GM12872 (cell line): Measurements from ENCODE around the gene PPP5C.

Source experiments
- TF ChIP-seq, protein P1 (sequence below): IDR thresholded peaks from 3 replicates; pipeline ENCODE4 v1.5.1; 2011; ENCODE audit warnings: low read depth, mild to moderate bottlenecking, low read length, moderate library complexity; ENCODE audit not compliant: insufficient read depth

Gene PPP5C

DNA sequence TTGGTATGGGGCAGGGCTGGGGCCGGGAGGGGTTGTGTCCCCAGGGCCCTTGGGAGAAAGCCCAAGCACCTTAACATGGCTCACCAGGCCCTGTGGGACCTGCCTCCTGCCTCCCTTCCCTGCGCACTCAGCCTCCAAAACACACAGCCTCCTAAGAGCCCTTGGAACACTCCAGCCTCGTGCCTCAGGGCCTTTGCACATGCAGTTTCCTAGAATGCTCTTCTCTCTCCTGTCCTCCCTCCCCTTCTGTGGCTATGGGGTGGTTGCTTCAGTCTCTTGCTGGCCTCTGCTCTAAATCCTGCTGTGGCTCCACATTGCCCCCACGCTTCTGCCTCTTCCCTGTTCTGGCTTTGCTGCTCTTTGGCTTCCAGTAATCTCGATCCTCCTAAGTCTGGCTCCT, 26.3 kb upstream of the PPP5C start:
- TF ChIP-seq, protein P1, sequence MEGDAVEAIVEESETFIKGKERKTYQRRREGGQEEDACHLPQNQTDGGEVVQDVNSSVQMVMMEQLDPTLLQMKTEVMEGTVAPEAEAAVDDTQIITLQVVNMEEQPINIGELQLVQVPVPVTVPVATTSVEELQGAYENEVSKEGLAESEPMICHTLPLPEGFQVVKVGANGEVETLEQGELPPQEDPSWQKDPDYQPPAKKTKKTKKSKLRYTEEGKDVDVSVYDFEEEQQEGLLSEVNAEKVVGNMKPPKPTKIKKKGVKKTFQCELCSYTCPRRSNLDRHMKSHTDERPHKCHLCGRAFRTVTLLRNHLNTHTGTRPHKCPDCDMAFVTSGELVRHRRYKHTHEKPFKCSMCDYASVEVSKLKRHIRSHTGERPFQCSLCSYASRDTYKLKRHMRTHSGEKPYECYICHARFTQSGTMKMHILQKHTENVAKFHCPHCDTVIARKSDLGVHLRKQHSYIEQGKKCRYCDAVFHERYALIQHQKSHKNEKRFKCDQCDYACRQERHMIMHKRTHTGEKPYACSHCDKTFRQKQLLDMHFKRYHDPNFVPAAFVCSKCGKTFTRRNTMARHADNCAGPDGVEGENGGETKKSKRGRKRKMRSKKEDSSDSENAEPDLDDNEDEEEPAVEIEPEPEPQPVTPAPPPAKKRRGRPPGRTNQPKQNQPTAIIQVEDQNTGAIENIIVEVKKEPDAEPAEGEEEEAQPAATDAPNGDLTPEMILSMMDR: no peak

DNA sequence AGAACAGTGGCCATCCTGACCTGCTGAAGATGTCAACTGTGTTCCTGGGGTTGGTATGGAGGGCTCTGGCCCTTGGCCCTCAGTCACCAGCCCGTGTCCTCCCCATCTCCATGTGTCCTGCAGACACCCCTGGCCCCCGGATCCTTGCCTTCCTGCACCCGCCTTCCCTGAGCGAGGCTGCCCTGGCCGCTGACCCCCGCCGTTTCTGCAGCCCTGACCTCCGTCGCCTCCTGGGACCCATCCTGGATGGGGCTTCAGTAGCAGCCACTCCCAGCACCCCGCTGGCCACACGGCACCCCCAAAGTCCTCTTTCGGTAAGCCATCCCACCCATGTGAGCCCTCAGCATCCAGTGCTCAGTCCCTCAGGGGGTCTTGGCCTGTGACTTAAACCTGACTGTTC, 25.2 kb upstream of the PPP5C start:
- TF ChIP-seq, protein P1: no peak

DNA sequence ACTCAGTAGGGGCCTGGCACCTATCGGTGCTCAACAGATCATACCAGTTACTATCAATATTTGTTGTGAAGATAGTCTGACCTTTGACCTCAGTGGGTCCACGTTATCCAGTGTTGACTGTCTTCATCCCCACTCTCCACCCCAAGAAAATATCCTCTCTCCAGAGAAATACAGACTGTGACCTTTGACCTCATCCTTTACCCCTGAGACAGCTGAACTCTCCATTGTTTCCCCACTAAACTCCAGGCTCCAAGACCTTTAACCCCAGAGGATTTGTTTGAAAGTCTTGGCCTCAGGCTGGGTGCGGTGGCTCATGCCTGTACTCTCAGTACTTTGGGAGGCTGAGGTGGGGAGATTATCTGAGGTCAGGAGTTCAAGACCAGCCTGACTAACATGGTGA, 22.6 kb upstream of the PPP5C start:
- TF ChIP-seq, protein P1: no peak

DNA sequence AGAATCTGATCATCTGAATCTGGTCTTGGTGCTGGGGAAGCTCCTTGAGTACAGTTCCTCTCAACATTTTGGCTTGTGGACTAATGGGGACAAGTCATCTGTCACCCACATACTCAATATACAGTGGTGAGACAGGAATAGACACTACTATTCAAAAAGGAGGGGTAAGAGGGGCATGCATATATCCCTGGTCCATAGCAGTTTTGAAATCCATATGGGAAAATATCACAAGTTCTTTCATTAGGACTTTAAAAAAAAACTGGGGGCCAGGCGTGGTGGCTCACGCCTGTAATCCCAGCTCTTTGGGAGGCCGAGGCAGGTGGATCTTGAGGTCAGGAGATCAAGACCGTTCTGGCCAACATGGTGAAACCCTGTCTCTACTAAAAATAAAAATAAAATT, 20.3 kb upstream of the PPP5C start:
- TF ChIP-seq, protein P1: no peak

DNA sequence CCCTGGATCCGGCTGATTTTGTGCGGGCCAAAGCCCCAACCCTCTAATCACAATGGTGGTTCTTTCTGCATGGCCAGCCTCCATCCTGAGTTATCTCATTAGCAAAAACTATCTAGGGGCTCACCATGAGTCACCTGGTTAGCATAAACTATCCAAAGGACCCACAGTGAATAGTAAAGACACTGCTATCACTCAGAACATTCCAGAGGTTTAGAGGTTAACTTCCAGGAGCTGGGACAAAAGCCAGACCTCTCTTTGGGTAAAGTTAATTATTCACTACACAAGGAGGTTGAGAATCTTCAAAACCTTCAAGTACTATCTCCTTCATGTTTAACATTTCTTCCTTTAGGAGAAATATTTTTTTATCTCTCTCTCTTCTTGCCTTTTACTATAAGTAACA, 18.8 kb upstream of the PPP5C start:
- TF ChIP-seq, protein P1: no peak

DNA sequence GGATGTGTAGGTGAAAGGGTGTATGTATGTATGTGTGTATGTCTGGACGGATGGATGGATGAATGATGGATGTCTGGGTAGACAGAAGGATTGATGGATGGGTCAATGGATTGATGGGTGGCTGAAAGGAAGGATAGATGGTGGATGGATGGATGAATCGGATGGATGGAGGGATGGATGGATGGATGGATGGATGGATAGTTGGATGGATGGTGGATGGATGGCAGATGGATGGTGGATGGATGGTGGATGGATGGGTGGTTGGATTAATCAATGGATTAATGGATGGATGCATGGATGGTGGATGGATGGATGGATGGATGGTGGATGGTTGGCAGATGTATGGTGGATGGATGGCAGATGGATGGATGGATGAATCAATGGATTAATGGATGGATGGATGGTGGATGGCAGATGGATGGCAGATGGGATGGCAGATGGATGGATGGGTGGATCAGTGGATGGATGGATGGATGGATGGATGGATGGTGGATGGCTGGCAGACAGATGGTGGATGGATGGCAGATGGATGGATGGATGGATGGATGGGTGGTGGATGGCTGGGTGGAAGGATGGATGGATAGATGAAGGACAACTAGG, 16.5 kb upstream of the PPP5C start:
- TF ChIP-seq, protein P1: no peak

DNA sequence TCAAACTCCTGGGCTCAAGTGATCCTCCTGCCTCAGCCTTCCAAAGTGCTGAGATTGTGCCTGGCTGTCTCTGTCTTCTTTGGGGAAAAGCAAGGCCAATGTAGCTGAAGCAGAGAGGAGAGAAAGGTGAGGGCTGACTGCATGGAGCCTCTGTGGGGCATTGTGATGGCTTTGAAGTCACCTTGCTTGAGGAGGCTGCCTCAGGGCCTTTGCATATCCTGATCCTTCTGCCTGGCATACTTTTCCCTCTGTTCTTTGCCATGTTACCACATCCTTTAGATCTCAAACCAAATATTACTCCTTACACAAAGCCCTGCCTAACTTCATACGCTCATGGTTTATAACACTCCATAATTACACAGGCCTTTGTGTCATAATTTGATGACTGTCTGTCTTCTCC, 9.4 kb upstream of the PPP5C start:
- TF ChIP-seq, protein P1: no peak
